GM21360 (cell line): ENCODE measurements around the gene ERP29.
"Not testable (repeated sequence)": the region's sequence is repeated elsewhere in the genome, so short reads cannot be mapped to it uniquely, and the experiment has no call there.

ENCODE experiments used
- ATAC-seq: cut with Tn5 transposase; IDR thresholded peaks from one replicate; pipeline ENCODE4 v1.9.1; 2021; ENCODE audit warnings: mild to moderate bottlenecking, moderate library complexity; ENCODE audit not compliant: unreplicated experiment

Gene ERP29

GRCh38 chr12:112012775-112013600 lies at the start of gene ERP29, which contains the start of gene TMEM116:
Gene ERP29, plus strand, starts transcription at chr12:112013426. Its CDS starts 40 bp downstream, at chr12:112013466.
Gene TMEM116, minus strand, starts transcription at chr12:112013165. Its CDS starts 7,895 bp downstream, at chr12:112005270.
- ATAC-seq = peak; percentile 67

- no peak for ATAC-seq
These were observed 48.3 kb upstream of the ERP29 start for GRCh38 chr12:111964935-111965334.

- ATAC-seq = no peak
These were observed 41.4 kb upstream of the ERP29 start for GRCh38 chr12:111971800-111972199.

- no peak for ATAC-seq
These were observed 37.9 kb upstream of the ERP29 start for GRCh38 chr12:111975161-111975931.

GRCh38 chr12:111976291-111976690 lies 36.9 kb upstream of the ERP29 start:
- ATAC-seq = no peak

- no peak for ATAC-seq
These were observed 36.4 kb upstream of the ERP29 start for GRCh38 chr12:111976860-111977259.

GRCh38 chr12:111978545-111978944 lies 34.7 kb upstream of the ERP29 start:
- no peak for ATAC-seq

GRCh38 chr12:111980598-111980997 lies 32.6 kb upstream of the ERP29 start:
- ATAC-seq = no peak

GRCh38 chr12:111981987-111982386 lies 31.2 kb upstream of the ERP29 start:
- no peak for ATAC-seq

- no peak for ATAC-seq
These were observed 28.4 kb upstream of the ERP29 start for GRCh38 chr12:111984820-111985219.

- ATAC-seq = no peak
These were observed 21.7 kb upstream of the ERP29 start for GRCh38 chr12:111991535-111991934.

- no peak for ATAC-seq
These were observed 21.3 kb upstream of the ERP29 start for GRCh38 chr12:111991946-111992345.

- no peak for ATAC-seq
These were observed 20.8 kb upstream of the ERP29 start for GRCh38 chr12:111992464-111992863.

- peak; percentile 63 for ATAC-seq
These were observed 19.7 kb upstream of the ERP29 start for GRCh38 chr12:111993292-111994150.

GRCh38 chr12:111994211-111995111 lies 18.8 kb upstream of the ERP29 start:
- not testable (repeated sequence) for ATAC-seq

- no peak for ATAC-seq
These were observed 17.3 kb upstream of the ERP29 start for GRCh38 chr12:111995782-111996480.

GRCh38 chr12:111997300-111997699 lies 15.9 kb upstream of the ERP29 start:
- ATAC-seq = no peak

GRCh38 chr12:111998015-111998414 lies 15.2 kb upstream of the ERP29 start:
- no peak for ATAC-seq

GRCh38 chr12:111999129-111999528 lies 14.1 kb upstream of the ERP29 start:
- not testable (repeated sequence) for ATAC-seq
